Fibroblast of mammary gland (primary cell): ENCODE results near the gene SYNJ2.

Experiments used
- DNase-seq: peaks from one replicate; pipeline ENCODE4 v3.0.0-alpha.2; 2010; ENCODE audit warnings: low read depth
- H3K4me3 ChIP-seq: 2 replicates; pipeline ENCODE4 v1.5.1; 2011; ENCODE audit warnings: low read depth, mild to moderate bottlenecking, low read length, moderate library complexity; ENCODE audit not compliant: control insufficient read depth
- TF ChIP-seq, protein P1 (sequence below): conservative IDR thresholded peaks from 2 replicates; pipeline ENCODE4 v1.5.1; 2011; ENCODE audit warnings: low read depth, low read length, inconsistent platforms; ENCODE audit not compliant: control insufficient read depth, insufficient read depth

Gene SYNJ2

DNA sequence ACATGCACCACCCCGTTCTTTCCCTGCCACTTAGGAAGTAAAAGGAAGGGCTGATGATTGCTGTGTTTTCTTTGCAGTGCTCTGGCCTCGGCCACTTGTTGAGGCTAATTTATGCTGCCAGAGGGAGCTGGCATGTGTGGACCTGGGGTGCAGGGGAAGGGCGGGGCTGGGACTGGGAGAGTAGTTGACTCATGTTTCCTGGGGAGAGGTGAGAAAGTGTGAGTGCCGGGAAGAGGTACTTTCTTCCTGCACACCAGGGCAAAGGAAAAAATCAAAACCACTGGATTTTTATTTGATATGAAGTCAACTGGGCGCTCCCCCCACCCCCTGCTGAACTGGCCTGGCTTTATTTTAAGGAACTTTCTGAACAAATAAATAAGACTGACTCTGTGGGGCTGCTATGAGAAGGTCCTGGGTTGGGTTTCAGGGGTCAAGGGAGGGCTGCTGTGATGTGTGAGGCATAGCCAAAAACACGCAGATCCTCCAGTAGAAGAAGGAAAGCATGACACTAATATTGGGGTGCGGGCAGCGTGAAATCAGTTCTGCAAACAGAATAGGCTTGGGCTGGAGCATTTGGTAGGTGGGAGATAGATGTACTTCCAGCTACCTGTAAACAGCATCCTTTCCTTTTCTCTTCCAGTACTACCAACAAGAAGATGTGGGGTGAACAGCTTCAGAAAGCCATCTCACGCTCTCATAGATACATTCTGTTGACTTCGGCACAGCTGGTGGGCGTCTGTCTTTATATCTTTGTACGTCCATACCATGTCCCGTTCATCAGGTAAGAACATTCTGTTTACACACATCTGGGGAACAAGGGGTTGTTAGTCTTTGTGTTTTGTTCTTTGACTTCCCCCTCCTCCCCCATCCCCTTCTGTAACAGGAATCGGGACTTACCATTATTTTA is 87.5 kb downstream of the SYNJ2 start:
- TF ChIP-seq, protein P1, sequence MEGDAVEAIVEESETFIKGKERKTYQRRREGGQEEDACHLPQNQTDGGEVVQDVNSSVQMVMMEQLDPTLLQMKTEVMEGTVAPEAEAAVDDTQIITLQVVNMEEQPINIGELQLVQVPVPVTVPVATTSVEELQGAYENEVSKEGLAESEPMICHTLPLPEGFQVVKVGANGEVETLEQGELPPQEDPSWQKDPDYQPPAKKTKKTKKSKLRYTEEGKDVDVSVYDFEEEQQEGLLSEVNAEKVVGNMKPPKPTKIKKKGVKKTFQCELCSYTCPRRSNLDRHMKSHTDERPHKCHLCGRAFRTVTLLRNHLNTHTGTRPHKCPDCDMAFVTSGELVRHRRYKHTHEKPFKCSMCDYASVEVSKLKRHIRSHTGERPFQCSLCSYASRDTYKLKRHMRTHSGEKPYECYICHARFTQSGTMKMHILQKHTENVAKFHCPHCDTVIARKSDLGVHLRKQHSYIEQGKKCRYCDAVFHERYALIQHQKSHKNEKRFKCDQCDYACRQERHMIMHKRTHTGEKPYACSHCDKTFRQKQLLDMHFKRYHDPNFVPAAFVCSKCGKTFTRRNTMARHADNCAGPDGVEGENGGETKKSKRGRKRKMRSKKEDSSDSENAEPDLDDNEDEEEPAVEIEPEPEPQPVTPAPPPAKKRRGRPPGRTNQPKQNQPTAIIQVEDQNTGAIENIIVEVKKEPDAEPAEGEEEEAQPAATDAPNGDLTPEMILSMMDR = no peak
- peak; percentile 61 for DNase-seq
- no peak overlapping the region for H3K4me3 ChIP-seq

DNA sequence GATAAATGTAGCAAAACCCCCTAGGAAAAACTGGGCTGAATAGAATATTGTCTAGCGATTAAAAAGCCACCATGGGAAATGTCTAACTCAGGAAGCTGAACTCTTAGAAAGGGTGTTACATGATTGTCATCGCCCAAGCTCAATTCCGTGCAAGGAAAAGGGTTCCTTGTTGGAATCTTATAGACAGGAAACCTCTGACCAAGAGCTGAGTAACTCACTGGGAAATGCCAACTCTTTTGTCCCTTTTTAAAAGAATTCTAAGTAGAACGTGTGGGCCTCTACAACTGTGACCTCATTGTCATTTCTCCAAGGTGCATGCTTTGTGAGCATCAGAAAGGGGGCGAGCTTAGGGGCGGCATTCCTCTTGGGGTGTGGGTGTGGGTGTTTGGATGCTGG is 88.1 kb downstream of the SYNJ2 start:
- DNase-seq = peak; percentile 44
- TF ChIP-seq, protein P1 = no peak
- H3K4me3 ChIP-seq = no peak overlapping the region

DNA sequence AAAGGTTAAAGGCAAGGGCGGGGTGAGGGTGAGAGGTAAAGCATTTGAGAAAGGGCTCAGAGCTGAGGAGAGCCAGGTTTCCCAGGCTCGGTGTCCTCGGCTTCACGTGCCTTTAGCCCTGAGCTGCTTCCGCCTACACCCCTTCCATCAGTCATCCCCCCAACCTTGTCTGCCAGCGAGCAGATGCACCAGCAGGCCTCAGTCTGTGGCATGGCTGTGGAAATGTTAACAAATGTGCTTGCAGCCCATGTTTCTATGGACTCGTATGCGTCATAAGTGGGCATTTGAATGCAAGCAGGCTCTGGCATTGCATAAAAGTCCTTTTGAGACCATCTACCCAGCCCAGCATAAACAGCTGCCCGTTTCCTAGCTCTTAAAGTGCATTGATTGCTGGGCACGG is 88.8 kb downstream of the SYNJ2 start:
- H3K4me3 ChIP-seq = no peak overlapping the region
- TF ChIP-seq, protein P1 = no peak
- no peak for DNase-seq

DNA sequence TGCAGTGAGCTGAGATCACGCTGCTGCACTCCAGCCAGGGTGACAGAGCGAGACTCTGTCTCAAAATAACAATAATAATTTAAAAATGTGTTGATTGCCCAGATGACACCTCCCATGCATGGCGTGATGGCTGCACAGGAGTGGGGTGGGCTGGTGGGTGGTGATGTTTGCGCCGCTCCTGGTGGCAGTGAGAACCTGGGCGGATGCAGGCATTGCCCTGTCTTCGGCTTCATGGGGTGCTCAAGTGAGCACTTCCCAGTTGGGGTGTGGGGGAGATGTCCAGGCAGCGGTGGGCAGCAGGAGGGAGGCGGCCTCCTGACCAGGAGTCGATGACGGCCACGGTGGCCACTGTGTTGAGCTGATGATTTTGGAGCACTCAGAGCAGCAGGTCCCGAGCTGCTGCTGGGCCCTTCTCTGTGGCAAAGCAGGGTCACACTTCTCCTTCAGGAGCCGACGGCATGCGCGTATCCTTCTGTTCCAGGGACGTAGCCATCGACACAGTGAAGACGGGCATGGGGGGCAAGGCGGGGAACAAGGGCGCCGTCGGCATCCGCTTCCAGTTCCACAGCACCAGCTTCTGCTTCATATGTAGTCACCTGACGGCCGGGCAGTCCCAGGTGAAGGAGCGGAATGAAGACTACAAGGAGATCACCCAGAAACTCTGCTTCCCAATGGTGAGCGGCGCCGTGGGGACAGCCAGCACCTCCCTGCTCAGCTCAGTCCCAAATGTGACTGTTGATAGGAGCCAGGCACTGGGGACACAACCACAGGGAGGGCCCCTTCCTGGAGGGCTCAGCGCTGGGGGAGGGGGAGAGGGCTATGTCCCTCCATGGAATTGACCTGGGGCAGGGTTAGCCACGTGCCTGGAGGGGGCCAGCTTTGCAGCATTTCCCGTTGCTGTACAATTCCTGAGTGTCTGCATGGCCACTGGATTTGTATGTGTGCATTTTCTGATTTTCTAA is 89.7 kb downstream of the SYNJ2 start:
- H3K4me3 ChIP-seq = no peak overlapping the region
- DNase-seq = no peak
- TF ChIP-seq, protein P1 = no peak

DNA sequence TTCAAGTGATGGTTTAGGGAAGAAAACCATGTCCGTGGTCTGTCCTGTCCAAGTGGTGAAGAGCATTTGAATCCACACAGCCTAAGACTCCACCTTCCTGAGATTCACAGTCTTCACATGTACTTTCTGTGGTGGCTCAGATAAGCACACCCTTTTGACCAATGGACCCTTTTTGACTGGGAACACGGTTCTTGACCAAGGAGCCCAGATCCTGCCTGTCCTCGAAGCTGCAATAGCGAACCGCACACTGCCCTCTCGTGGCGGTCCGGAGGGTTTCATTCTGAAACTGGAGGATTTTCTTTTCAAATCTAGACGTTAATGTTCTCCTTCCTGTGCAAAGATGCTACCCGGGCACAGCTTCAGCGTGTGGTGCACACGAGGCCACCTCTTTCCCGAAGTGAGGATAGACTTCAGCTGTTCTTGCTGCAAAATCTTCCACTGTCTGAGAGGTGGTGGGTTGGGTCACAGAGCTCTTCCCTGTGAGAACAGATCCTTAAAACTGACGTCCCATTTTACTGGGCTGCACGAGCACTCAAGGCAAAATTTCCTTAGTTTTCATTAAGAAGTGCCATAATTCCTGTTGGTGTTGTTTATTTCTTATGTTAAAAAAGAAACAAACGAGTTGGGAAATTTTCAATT is 90.5 kb downstream of the SYNJ2 start:
- peak; percentile 79 for DNase-seq
- TF ChIP-seq, protein P1 = peak; percentile 86
- H3K4me3 ChIP-seq = no peak overlapping the region

DNA sequence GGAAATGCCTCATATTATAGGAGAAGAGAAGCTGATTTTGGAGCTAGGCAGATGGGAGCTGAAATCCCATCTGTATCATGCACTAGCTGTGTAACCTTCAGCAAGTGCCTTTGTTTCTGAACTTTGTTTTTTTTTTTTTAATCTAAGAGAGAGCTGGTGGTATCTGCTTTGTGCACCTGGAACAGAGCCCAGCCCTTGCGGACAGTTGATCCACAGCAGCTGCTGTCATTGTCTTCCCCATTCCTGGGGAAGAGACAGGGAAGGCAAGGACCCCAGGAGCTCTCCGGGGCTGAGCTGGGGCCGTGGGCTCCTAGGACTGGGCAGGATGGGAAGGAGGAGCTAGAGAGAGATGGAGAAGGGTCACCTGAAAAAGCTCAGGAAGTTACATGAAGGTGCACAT is 92.1 kb downstream of the SYNJ2 start:
- no peak for DNase-seq
- no peak overlapping the region for H3K4me3 ChIP-seq
- TF ChIP-seq, protein P1 = no peak
